ENCODE data around the gene HOXA3.

The HOXA3 gene

GRCh38 chr7:27189997-27190748, 37.8 kb upstream of the HOXA3 start:
- DNase-seq (ENCODE audit: low read depth in 1 of 2, low spot score in 1 of 2): no peak

GRCh38 chr7:27189295-27189996, 37.1 kb upstream of the HOXA3 start:
- peak in 1 of 2 donors; percentile 0 for DNase-seq (ENCODE audit: low read depth in 1 of 2, low spot score in 1 of 2)

GRCh38 chr7:27188386-27189294, 36.3 kb upstream of the HOXA3 start:
- peak in 1 of 2 donors; percentile 4 for DNase-seq (ENCODE audit: low read depth in 1 of 2, low spot score in 1 of 2)

GRCh38 chr7:27187475-27188385, 35.3 kb upstream of the HOXA3 start:
- no peak for DNase-seq (ENCODE audit: low read depth in 1 of 2, low spot score in 1 of 2)

- no peak for DNase-seq (ENCODE audit: low read depth in 1 of 2, low spot score in 1 of 2)
These were observed 34.5 kb upstream of the HOXA3 start for GRCh38 chr7:27186668-27187474.

- DNase-seq (ENCODE audit: low read depth in 1 of 2, low spot score in 1 of 2): no peak
These were observed 33.7 kb upstream of the HOXA3 start for GRCh38 chr7:27185854-27186667.

GRCh38 chr7:27185013-27185853, 32.9 kb upstream of the HOXA3 start, which contains the start of gene HOXA11:
Gene HOXA11, minus strand, starts transcription at chr7:27185232. Its CDS starts 88 bp downstream, at chr7:27185144.
- no peak for DNase-seq (ENCODE audit: low read depth in 1 of 2, low spot score in 1 of 2)

GRCh38 chr7:27184337-27185012, 32.1 kb upstream of the HOXA3 start:
- DNase-seq (ENCODE audit: low read depth in 1 of 2, low spot score in 1 of 2): no peak

GRCh38 chr7:27183682-27184336, 31.4 kb upstream of the HOXA3 start:
- DNase-seq (ENCODE audit: low read depth in 1 of 2, low spot score in 1 of 2): peak in 1 of 2 donors; percentile 1

GRCh38 chr7:27182861-27183681, 30.7 kb upstream of the HOXA3 start:
- peak in 1 of 2 donors; percentile 0 for DNase-seq (ENCODE audit: low read depth in 1 of 2, low spot score in 1 of 2)

GRCh38 chr7:27182285-27182841, 30.0 kb upstream of the HOXA3 start:
- DNase-seq (ENCODE audit: low read depth in 1 of 2, low spot score in 1 of 2): no peak

- DNase-seq (ENCODE audit: low read depth in 1 of 2, low spot score in 1 of 2): peak in 1 of 2 donors; percentile 0
These were observed 29.5 kb upstream of the HOXA3 start for GRCh38 chr7:27181795-27182275.

- no peak for DNase-seq (ENCODE audit: low read depth in 1 of 2, low spot score in 1 of 2)
These were observed 28.3 kb upstream of the HOXA3 start for GRCh38 chr7:27180431-27181420.

Measured in activated CD4-positive, alpha-beta T cell treated with anti-CD3 and anti-CD28 coated beads, Interleukin-2, amount 50 U/mL, for 24 hours (primary cell).